Adipocyte (in vitro differentiated cells): ENCODE measurements around the gene MAP1LC3A.

Source experiments
- DNase-seq: peaks from one replicate; pipeline ENCODE4 v3.0.0-alpha.2; 2015; ENCODE audit warnings: low read depth
- H3K27me3 ChIP-seq: replicated peaks from 2 replicates; pipeline ENCODE4 v1.7.0; 2013; ENCODE audit warnings: mild to moderate bottlenecking, low read length, moderate library complexity; ENCODE audit not compliant: control insufficient read depth, insufficient read depth
- H3K36me3 ChIP-seq: 2 replicates; pipeline ENCODE4 v1.7.0; 2013; ENCODE audit warnings: low read length, mild to moderate bottlenecking, moderate library complexity; ENCODE audit not compliant: control insufficient read depth, insufficient read depth, severe bottlenecking
- H3K4me1 ChIP-seq: 2 replicates; pipeline ENCODE4 v1.7.0; 2013; ENCODE audit warnings: mild to moderate bottlenecking, low read length, moderate library complexity; ENCODE audit not compliant: control insufficient read depth, insufficient read depth
- H3K4me3 ChIP-seq: 2 replicates; pipeline ENCODE4 v1.7.0; 2013; ENCODE audit warnings: mild to moderate bottlenecking, low read length, moderate library complexity
- H3K9ac ChIP-seq: 2 replicates; pipeline ENCODE4 v1.7.0; 2013; ENCODE audit warnings: mild to moderate bottlenecking, low read length, moderate library complexity
- H3K9me3 ChIP-seq: 2 replicates; pipeline ENCODE4 v1.7.0; 2013; ENCODE audit warnings: mild to moderate bottlenecking, low read length, moderate library complexity; ENCODE audit not compliant: control insufficient read depth

MAP1LC3A gene

DNA sequence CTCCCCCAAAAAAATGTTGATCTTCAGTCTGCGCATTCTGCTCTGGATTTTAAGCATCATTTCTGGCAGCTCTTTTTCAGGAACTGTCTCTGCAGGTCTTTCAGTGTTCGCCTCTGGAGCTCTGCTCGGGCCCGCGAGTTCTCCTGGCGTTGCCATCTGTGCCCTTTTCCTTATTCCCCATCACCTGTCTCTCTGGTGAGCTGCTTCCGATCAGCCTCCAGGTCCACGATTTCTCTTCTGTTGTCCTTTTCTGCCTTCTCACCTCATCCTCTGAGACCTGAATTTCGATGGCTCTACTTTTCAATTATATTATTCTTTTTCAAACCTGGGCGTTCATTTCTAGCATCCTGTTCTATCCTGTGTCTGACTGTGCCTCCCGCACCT is 590 bp upstream of the MAP1LC3A start:
- H3K36me3 ChIP-seq = peaks cover 4% of the 10 kb centered on the region
- H3K27me3 ChIP-seq = no peaks in the 10 kb centered on the region
- peaks cover 5% of the 10 kb centered on the region for H3K4me1 ChIP-seq
- H3K4me3 ChIP-seq = peak overlapping the region; percentile 92
- no peaks in the 10 kb centered on the region for H3K9me3 ChIP-seq
- H3K9ac ChIP-seq = peak overlapping the region; percentile 88
- no peak for DNase-seq

DNA sequence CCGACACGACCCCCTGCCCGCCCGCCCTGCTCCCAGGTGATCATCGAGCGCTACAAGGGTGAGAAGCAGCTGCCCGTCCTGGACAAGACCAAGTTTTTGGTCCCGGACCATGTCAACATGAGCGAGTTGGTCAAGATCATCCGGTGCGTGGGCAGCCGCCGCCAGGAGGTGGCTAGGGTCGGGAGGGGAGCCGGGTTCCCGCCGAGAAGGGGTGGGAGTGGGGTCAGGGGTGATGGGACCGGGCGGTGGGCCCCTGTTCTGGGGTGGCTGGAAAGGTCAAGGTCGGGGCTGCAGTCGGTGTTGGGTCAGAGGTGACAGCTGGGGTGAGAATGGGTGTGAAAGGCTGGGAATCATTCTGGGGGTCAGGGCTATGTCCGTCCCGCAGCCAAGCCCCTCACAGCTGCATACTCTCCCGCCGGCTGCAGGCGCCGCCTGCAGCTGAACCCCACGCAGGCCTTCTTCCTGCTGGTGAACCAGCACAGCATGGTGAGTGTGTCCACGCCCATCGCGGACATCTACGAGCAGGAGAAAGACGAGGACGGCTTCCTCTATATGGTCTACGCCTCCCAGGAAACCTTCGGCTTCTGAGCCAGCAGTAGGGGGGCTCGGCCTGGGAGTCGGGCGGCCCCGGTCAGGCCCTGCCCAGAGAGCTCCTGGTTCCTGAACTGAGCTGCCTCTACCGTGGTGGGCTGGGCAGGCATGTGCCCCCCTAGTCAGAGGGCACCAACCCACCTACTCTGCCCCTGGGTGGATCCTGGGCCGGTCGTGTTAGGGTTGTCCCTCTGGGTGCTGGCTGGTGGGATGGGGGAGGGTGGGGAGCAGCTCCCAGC is 1.0 kb downstream of the MAP1LC3A start:
- no peaks in the 10 kb centered on the region for H3K9me3 ChIP-seq
- H3K27me3 ChIP-seq = no peaks in the 10 kb centered on the region
- DNase-seq = no peak
- peaks cover 7% of the 10 kb centered on the region for H3K4me1 ChIP-seq
- H3K9ac ChIP-seq = peak overlapping the region; percentile 46
- H3K36me3 ChIP-seq = peaks cover 4% of the 10 kb centered on the region
- peak overlapping the region; percentile 64 for H3K4me3 ChIP-seq

DNA sequence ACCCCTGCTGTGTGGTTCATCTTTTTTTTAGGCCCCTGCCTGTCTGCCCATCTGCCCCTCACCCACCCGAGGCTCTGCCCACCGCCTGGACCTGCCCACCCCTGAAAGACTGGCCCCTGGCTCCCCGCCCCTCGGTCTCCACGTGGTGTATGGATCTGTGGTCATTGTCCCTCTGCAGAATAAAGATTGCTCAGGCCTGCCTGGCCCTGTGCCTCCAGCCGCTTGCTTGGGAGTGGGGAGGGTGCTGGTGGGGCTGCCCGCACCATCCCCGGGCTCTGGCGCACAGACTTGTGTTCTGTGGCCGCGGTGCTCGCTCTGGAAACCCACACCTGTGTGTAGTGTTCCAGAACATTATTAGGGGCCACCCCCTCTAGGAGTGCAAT is 1.6 kb downstream of the MAP1LC3A start:
- H3K9ac ChIP-seq = no peak overlapping the region
- DNase-seq = no peak
- H3K9me3 ChIP-seq = no peaks in the 10 kb centered on the region
- peaks cover 9% of the 10 kb centered on the region for H3K4me1 ChIP-seq
- H3K4me3 ChIP-seq = no peak overlapping the region
- peaks cover 4% of the 10 kb centered on the region for H3K36me3 ChIP-seq
- no peaks in the 10 kb centered on the region for H3K27me3 ChIP-seq

- Histone ChIP-seq H3K4me1 (peaks cover 9% of the 10 kb centered on the region), H3K27me3 (no peaks in the 10 kb centered on the region), H3K36me3 (peaks cover 4% of the 10 kb centered on the region), H3K9ac (no peak overlapping the region), H3K9me3 (no peaks in the 10 kb centered on the region), H3K4me3 (no peak overlapping the region)
- DNase-seq = no peak
These were observed 2.1 kb downstream of the MAP1LC3A start for GRCh38 chr20:34560614-34561013.

- H3K4me3 ChIP-seq = no peak overlapping the region
- peaks cover 9% of the 10 kb centered on the region for H3K4me1 ChIP-seq
- no peak for DNase-seq
These were observed 3.1 kb downstream of the MAP1LC3A start for GRCh38 chr20:34561661-34562060.

DNA sequence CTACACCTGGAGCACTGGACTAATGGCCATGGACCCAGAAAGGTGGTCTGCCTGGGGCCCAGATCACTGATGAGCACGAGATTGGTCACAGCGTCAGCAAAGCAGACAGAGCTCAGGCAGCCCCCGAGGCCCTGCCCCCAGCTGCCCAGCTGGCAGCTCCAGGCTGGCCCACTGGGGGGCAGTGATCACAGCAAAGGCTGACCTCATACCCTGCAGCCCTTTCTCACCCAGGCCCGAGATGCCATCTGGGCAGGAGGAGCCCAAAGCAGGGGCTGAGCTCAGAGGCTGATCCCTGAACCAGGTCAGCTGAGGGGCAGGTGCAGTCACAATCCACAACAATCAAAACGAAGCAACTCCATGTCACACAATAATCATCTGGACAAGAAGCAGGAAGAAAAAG is 4.1 kb downstream of the MAP1LC3A start:
- Histone ChIP-seq H3K9ac (no peak overlapping the region), H3K4me3 (no peak overlapping the region), H3K9me3 (no peaks in the 10 kb centered on the region), H3K27me3 (no peaks in the 10 kb centered on the region), H3K4me1 (peaks cover 9% of the 10 kb centered on the region), H3K36me3 (peaks cover 4% of the 10 kb centered on the region)
- peak; percentile 42 for DNase-seq

More at GRCh38 chr20:34561661-34562060, 3.1 kb downstream of the MAP1LC3A start:
- Histone ChIP-seq H3K9me3 (no peaks in the 10 kb centered on the region), H3K36me3 (peaks cover 4% of the 10 kb centered on the region), H3K27me3 (no peaks in the 10 kb centered on the region), H3K9ac (no peak overlapping the region)

- Histone ChIP-seq H3K36me3 (peaks cover 4% of the 10 kb centered on the region), H3K27me3 (no peaks in the 10 kb centered on the region), H3K9me3 (no peaks in the 10 kb centered on the region), H3K4me3 (no peak overlapping the region), H3K4me1 (peaks cover 4% of the 10 kb centered on the region), H3K9ac (no peak overlapping the region)
- no peak for DNase-seq
These were observed 6.3 kb downstream of the MAP1LC3A start for GRCh38 chr20:34564833-34565232.

DNA sequence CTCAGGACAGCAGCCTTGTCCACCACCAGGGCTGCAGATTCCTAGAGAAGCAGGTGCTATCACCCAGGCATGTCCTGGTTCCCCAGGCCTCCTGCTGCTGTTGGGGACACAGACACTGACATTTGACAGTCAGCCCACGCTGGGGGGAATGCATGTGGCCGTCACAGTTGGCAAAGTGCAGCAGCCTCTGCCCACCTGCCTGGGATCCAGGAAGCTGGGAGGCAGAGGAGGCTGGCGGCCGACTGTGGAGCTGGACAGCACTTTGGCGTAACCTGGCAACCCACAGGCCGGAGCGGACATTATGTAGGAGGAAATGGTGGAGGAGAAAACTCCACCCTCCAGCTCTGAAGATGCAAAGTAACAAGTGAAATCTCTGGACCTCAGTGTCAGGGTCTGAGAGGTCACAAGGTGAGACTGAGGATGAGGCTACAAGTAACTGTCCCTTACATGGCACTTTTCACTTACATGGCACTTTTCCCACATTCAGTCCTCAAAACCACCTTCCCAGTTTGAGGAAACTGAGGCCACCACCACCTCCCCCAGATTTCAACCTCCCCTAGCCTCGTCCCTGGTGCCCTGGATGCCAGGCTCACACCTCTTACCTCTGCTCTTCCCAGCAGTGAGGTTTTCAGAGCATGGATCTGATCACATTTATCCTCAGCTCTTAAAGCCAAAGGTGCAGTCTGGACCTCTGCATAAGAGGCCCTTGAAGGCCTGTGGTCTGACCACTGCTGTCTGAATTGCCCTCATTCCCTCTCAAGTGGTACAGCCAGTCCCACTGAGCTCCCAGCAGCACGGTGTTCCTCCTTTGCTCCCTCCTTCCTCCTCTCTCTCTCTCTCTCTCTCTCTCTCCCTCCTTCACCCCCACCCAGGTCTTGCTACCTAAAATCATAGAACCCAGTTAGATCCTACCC is 8.7 kb downstream of the MAP1LC3A start:
- H3K36me3 ChIP-seq = peaks cover 3% of the 10 kb centered on the region
- H3K9ac ChIP-seq = no peak overlapping the region
- H3K27me3 ChIP-seq = no peaks in the 10 kb centered on the region

GRCh38 chr20:34567892-34568865 is 9.7 kb downstream of the MAP1LC3A start:
- Histone ChIP-seq H3K4me1 (peaks cover 4% of the 10 kb centered on the region), H3K9me3 (no peaks in the 10 kb centered on the region), H3K36me3 (peaks cover 11% of the 10 kb centered on the region), H3K9ac (no peak overlapping the region), H3K4me3 (no peak overlapping the region), H3K27me3 (no peaks in the 10 kb centered on the region)
- DNase-seq = no peak

More for the DNA sequence above, 8.7 kb downstream of the MAP1LC3A start:
- DNase-seq = no peak
- Histone ChIP-seq H3K4me3 (no peak overlapping the region), H3K9me3 (no peaks in the 10 kb centered on the region), H3K4me1 (peaks cover 4% of the 10 kb centered on the region)

- Histone ChIP-seq H3K4me3 (no peak overlapping the region), H3K9me3 (no peaks in the 10 kb centered on the region), H3K9ac (no peak overlapping the region), H3K27me3 (no peaks in the 10 kb centered on the region), H3K36me3 (peaks cover 19% of the 10 kb centered on the region), H3K4me1 (peaks cover 1% of the 10 kb centered on the region)
- no peak for DNase-seq
These were observed 11.1 kb downstream of the MAP1LC3A start for GRCh38 chr20:34569598-34569997.
